Duodenal mucosa (tissue), 2 donors: Measurements from ENCODE around the gene M1AP.

Experiments used
- H3K27ac ChIP-seq: one replicate; pipeline ENCODE4 v1.7.0; 2013; ENCODE audit warnings: low read depth, low read length
- H3K27me3 ChIP-seq, 2 donors: one replicate each; pipeline ENCODE4 v1.7.0; 2013; ENCODE audit warnings: low read length in 2 of 2, control low read depth in 1 of 2; ENCODE audit not compliant: insufficient read depth in 2 of 2, control insufficient read depth in 1 of 2
- H3K36me3 ChIP-seq, 2 donors: one replicate each; pipeline ENCODE4 v1.7.0; 2013; ENCODE audit warnings: low read length in 2 of 2, control low read depth in 1 of 2; ENCODE audit not compliant: insufficient read depth in 2 of 2, control insufficient read depth in 1 of 2
- H3K4me1 ChIP-seq, 2 donors: one replicate each; pipeline ENCODE4 v1.7.0; 2013; ENCODE audit warnings: low read length in 2 of 2, control low read depth in 1 of 2; ENCODE audit not compliant: insufficient read depth in 2 of 2, control insufficient read depth in 1 of 2
- H3K4me3 ChIP-seq, 2 donors: one replicate each; pipeline ENCODE4 v1.7.0; 2013; ENCODE audit warnings: low read length in 2 of 2, low read depth in 1 of 2
- H3K9ac ChIP-seq, 2 donors: one replicate each; pipeline ENCODE4 v1.7.0; 2013; ENCODE audit warnings: low read length in 2 of 2, low read depth in 1 of 2
- H3K9me3 ChIP-seq, 2 donors: one replicate each; pipeline ENCODE4 v1.7.0; 2013; ENCODE audit warnings: low read length in 2 of 2, control low read depth in 1 of 2; ENCODE audit not compliant: control insufficient read depth in 1 of 2

M1AP gene

DNA sequence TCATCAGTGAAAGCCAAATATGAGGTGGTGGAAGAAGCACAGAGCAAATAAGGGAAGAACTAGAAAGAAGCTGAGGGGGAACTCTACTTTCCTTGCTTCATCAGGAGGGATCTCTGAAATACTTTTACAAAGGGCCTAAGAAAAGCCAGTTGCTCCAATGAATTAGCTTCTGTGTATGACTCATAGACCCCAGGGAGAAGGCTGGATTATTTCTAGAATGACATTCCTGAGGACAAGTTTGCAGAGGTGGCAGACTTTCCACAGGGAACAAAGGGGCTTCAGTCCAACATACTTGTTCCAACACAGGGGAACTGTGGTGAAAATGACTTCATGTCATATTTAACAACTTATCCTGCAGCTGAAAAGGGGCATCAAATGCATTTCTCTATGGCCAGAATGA lies 64.6 kb downstream of the M1AP start:
- Histone ChIP-seq H3K9me3 (no peaks in the 10 kb centered on the region), H3K4me1 (peaks cover 0 to 5% of the 10 kb centered on the region in 2 donors), H3K4me3 (no peak overlapping the region), H3K36me3 (no peaks in the 10 kb centered on the region), H3K9ac (no peak overlapping the region), H3K27ac (no peak overlapping the region), H3K27me3 (peaks cover 2 to 3% of the 10 kb centered on the region in 2 donors)

DNA sequence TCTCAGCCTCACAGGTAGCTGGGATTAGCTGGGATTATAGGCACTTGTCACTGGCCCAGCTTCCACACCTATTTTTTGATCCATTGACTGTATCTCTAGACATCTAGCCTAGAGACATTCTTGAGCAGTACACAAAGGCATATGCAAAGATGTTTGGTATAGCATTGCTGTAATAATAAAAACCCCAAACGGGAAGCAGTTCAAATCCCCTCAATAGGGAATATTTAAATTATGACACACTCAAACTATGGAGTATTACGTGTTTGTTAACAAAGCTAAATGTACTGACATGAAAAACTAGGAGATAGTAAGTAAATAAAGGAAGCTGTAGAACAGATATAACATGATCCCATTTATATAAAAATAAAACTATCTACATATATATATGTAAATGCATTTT lies 65.9 kb downstream of the M1AP start:
- peaks cover 0 to 5% of the 10 kb centered on the region in 2 donors for H3K4me1 ChIP-seq
- no peaks in the 10 kb centered on the region for H3K9me3 ChIP-seq
- no peak overlapping the region for H3K4me3 ChIP-seq
- peaks cover 0 to 2% of the 10 kb centered on the region in 2 donors for H3K27me3 ChIP-seq
- no peaks in the 10 kb centered on the region for H3K36me3 ChIP-seq
- H3K27ac ChIP-seq, result no peak overlapping the region
- no peak overlapping the region for H3K9ac ChIP-seq

GRCh38 chr2:74581463-74581862 lies 66.7 kb downstream of the M1AP start:
- Histone ChIP-seq H3K9ac (no peak overlapping the region), H3K27ac (no peak overlapping the region), H3K27me3 (peaks cover 0 to 2% of the 10 kb centered on the region in 2 donors), H3K9me3 (no peaks in the 10 kb centered on the region), H3K4me3 (no peak overlapping the region), H3K4me1 (peaks cover 0 to 5% of the 10 kb centered on the region in 2 donors), H3K36me3 (no peaks in the 10 kb centered on the region)

DNA sequence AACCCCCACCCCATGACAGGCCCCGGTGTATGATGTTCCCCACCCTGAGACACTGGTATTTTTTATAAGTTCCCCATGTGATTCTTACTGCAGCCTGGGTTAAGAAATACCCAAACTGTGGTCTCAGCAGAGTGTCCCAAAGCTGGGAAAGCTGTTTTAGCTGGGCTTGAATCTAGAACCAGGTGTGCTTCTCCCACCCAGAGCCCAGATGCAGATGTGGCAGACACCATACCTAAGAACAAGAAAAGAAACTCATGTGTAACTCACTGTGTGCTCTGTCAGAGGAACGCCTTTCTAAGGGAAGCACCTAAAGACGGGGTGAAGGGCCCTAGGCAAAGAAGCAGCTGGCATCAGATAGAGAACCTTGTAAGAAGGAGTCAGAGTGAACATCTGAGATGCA lies 69.7 kb downstream of the M1AP start:
- Histone ChIP-seq H3K4me3 (no peak overlapping the region), H3K9me3 (no peaks in the 10 kb centered on the region), H3K27ac (no peak overlapping the region), H3K9ac (no peak overlapping the region), H3K4me1 (peaks cover 0 to 8% of the 10 kb centered on the region in 2 donors), H3K36me3 (no peaks in the 10 kb centered on the region), H3K27me3 (peaks cover 0 to 2% of the 10 kb centered on the region in 2 donors)

DNA sequence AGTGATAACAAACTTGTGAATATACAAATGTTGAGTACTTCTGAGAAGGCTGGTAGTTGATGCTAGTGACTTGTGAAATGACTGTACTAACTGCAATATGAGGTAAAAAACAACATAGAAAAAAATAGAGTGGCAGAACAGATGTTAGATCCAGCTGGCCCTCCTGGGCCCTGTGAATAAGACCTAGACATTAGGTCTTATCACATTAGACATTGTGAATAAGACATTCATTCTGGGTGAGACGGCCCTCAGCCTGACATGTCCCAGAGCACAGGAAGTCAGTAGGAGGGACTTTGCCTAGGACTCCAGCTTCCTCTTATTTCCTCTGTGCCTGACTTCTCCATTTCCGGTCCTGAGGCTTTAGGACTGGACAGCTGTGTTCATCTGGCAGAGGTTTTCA lies 70.7 kb downstream of the M1AP start:
- Histone ChIP-seq H3K4me3 (no peak overlapping the region), H3K9ac (no peak overlapping the region), H3K9me3 (no peaks in the 10 kb centered on the region), H3K27me3 (peaks cover 0 to 2% of the 10 kb centered on the region in 2 donors), H3K36me3 (no peaks in the 10 kb centered on the region), H3K27ac (no peak overlapping the region), H3K4me1 (peaks cover 0 to 8% of the 10 kb centered on the region in 2 donors)

DNA sequence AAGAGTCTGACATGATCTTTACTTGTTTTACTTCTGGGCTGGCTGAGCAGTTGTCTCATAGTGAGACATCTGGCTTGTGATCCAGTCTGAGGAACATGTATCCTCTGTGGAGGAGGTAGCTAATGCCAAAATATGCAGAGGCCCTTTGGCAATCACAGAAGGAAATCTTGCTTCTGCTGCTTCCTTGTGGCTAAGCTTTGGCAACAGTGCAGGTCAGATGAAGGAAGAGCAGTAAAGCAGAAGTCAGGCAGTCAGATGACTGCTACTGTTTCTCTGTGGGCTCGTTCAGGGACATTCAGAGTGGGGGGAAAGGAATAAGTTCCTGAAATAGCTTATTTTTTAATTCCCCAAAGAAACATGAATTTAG lies 71.3 kb downstream of the M1AP start:
- Histone ChIP-seq H3K4me1 (peaks cover 0 to 8% of the 10 kb centered on the region in 2 donors), H3K9me3 (no peaks in the 10 kb centered on the region), H3K4me3 (no peak overlapping the region), H3K27me3 (peaks cover 0 to 2% of the 10 kb centered on the region in 2 donors), H3K9ac (no peak overlapping the region), H3K36me3 (no peaks in the 10 kb centered on the region), H3K27ac (no peak overlapping the region)

DNA sequence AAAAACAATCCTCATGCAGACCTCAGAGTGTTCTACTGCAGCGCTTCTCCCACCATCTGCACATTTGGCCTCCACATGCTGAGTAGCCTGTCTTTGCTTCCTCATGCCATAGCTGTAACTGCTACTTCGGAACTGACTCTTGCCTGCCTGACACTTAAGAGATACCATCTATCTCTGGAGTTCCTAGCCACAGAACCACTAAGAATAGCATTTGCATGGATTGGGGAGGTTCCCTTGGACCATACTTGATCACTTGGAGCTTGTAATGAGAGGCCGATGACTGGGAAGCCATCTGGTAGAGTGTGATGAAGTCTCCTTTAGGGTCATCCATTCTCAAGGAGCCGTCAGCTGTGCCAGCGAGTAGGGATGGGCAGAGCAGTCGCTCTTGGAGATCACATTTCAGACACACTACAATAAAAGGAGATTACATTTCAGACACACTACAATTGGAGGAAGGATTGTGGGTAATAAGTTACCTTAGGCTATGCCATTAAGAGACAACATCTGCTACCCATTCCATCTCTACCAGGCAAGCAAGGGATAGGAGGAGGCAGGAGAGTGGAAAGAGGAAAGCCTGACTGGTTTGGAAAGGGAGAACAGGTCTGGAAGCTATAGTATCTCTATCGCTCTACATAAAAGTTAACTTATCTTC lies 71.8 kb downstream of the M1AP start:
- H3K36me3 ChIP-seq, result no peaks in the 10 kb centered on the region
- H3K4me3 ChIP-seq, result no peak overlapping the region
- H3K27ac ChIP-seq, result no peak overlapping the region
- peaks cover 0 to 2% of the 10 kb centered on the region in 2 donors for H3K27me3 ChIP-seq
- H3K4me1 ChIP-seq, result peaks cover 0 to 8% of the 10 kb centered on the region in 2 donors
- H3K9me3 ChIP-seq, result no peaks in the 10 kb centered on the region
- H3K9ac ChIP-seq, result no peak overlapping the region

GRCh38 chr2:74575320-74575719 lies 72.8 kb downstream of the M1AP start:
- Histone ChIP-seq H3K9ac (no peak overlapping the region), H3K9me3 (no peaks in the 10 kb centered on the region), H3K36me3 (no peaks in the 10 kb centered on the region), H3K27me3 (no peaks in the 10 kb centered on the region), H3K4me3 (no peak overlapping the region), H3K27ac (no peak overlapping the region), H3K4me1 (peaks cover 0 to 8% of the 10 kb centered on the region in 2 donors)

DNA sequence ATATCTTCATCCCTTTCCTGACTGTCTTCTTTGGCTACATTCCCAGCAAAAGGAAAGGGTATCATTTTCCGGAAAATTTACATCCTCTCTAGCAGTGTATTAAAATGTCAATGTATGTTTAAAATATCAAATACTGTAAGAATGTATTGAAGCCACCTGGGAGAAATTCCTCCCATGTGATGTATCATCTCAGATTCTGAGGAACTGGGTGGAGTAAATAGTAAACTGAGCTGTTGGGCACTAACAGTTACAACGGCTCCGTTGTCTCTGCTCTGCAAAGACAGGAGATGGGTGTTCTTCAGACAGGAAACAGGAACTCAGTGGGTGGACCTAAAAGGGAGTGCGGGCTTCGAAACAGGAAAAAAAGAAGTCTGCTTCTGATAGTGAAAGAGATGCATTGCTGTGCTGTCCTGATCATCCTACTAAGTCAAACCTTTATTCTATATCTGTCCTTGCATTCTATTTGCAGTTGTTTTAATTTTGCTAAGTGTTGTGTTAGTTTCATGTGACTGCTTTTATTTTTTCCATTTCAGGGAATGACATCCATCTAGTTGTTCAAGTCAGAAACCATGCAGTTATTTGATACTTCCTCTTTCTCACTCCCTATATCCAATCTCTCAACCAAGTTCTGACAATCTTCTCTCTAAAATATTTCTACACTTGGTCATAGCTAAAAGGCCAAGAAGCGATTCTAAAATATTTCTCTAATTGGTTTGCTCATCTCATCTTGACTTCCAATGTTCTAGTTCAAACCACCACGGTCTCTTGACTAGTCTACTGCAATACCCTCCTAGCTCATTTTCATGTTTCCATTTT lies 74.2 kb downstream of the M1AP start:
- H3K9ac ChIP-seq, result no peak overlapping the region
- no peaks in the 10 kb centered on the region for H3K9me3 ChIP-seq
- H3K27ac ChIP-seq, result no peak overlapping the region
- no peaks in the 10 kb centered on the region for H3K27me3 ChIP-seq
- no peaks in the 10 kb centered on the region for H3K36me3 ChIP-seq
- peak overlapping the region in 1 of 2 donors; percentile 9 for H3K4me3 ChIP-seq
- peaks cover 0 to 8% of the 10 kb centered on the region in 2 donors for H3K4me1 ChIP-seq

- Histone ChIP-seq H3K27ac (no peak overlapping the region), H3K27me3 (peaks cover 0 to 3% of the 10 kb centered on the region in 2 donors), H3K4me1 (peaks cover 0 to 8% of the 10 kb centered on the region in 2 donors), H3K9ac (no peak overlapping the region), H3K9me3 (no peaks in the 10 kb centered on the region), H3K4me3 (no peak overlapping the region), H3K36me3 (no peaks in the 10 kb centered on the region)
Measured at GRCh38 chr2:74572178-74572925, 75.8 kb downstream of the M1AP start.
